GM23338 (cell line): ENCODE results near the gene CALY. TPM values are rescaled to one million over a fixed set of nuclear protein-coding genes. Genes with fewer than 3 reads are reported as not detected.

Source experiments
- ATAC-seq: fragments of 200-7000 bp; cut with Tn5 transposase; 3 replicates; pipeline ENCODE4 v1.9.1; 2020
- DNase-seq: peaks from one replicate; pipeline ENCODE4 v3.0.0-alpha.2; 2015; ENCODE audit warnings: low spot score
- H2AFZ ChIP-seq: fragments of 200-600 bp; sonication (generic); 2 replicates; pipeline ENCODE4 v1.8.0; 2016; ENCODE audit warnings: antibody characterized with exemption, mild to moderate bottlenecking, moderate library complexity
- H3F3A ChIP-seq: fragments of 200-600 bp; sonication (generic); replicated peaks from 2 replicates; pipeline ENCODE4 v1.8.0; 2017; ENCODE audit warnings: antibody characterized with exemption, mixed run types, low read depth
- H3K27ac ChIP-seq: fragments of 200-600 bp; sonication (generic); 2 replicates; pipeline ENCODE4 v1.6.1; 2016; ENCODE audit warnings: low read depth
- H3K27me3 ChIP-seq: fragments of 200-600 bp; sonication (generic); 2 replicates; pipeline ENCODE4 v1.8.0; 2016; ENCODE audit warnings: mild to moderate bottlenecking, mixed run types, moderate library complexity; ENCODE audit not compliant: insufficient read depth
- H3K36me3 ChIP-seq: fragments of 200-600 bp; sonication (generic); 2 replicates; pipeline ENCODE4 v1.8.0; 2016; ENCODE audit warnings: mild to moderate bottlenecking; ENCODE audit not compliant: insufficient read depth
- H3K4me1 ChIP-seq: fragments of 200-600 bp; sonication (generic); 2 replicates; pipeline ENCODE4 v1.8.0; 2016; ENCODE audit warnings: mild to moderate bottlenecking, moderate library complexity; ENCODE audit not compliant: insufficient read depth
- H3K4me2 ChIP-seq: fragments of 200-600 bp; sonication (generic); 2 replicates; pipeline ENCODE4 v1.7.1; 2017; ENCODE audit warnings: mixed run types
- H3K4me3 ChIP-seq: fragments of 200-600 bp; sonication (generic); 2 replicates; pipeline ENCODE4 v1.6.1; 2016; ENCODE audit warnings: mixed run types
- H3K79me2 ChIP-seq: fragments of 200-600 bp; sonication (generic); replicated peaks from 2 replicates; pipeline ENCODE4 v1.8.0; 2017; ENCODE audit warnings: mild to moderate bottlenecking; ENCODE audit not compliant: insufficient read depth
- H3K9me2 ChIP-seq: fragments of 200-600 bp; sonication (generic); 2 replicates; pipeline ENCODE4 v1.8.0; 2017; ENCODE audit not compliant: insufficient read depth
- H4K20me1 ChIP-seq: fragments of 200-600 bp; sonication (generic); replicated peaks from 2 replicates; pipeline ENCODE4 v1.8.0; 2017; ENCODE audit warnings: mild to moderate bottlenecking; ENCODE audit not compliant: insufficient read depth
- H3K27ac Mint-ChIP-seq: 2 replicates; pipeline ENCODE4 v1.8.0; 2020; ENCODE audit warnings: inconsistent platforms, mild to moderate bottlenecking, moderate library complexity, mixed read lengths
- H3K27me3 Mint-ChIP-seq: 3 replicates; pipeline ENCODE4 v1.8.0; 2022; ENCODE audit warnings: low read depth, mild to moderate bottlenecking, moderate library complexity, mixed read lengths, inconsistent platforms; ENCODE audit not compliant: insufficient read depth, poor library complexity
- H3K36me3 Mint-ChIP-seq: 3 replicates; pipeline ENCODE4 v1.8.0; 2021; ENCODE audit warnings: low read depth, mild to moderate bottlenecking, inconsistent platforms, moderate library complexity, mixed read lengths
- H3K4me1 Mint-ChIP-seq: 3 replicates; pipeline ENCODE4 v1.8.0; 2020; ENCODE audit warnings: mild to moderate bottlenecking, inconsistent platforms, mixed read lengths
- H3K4me3 Mint-ChIP-seq: 3 replicates; pipeline ENCODE4 v1.8.0; 2021; ENCODE audit warnings: moderate library complexity, mild to moderate bottlenecking, inconsistent platforms, mixed read lengths
- H3K9me3 Mint-ChIP-seq: 3 replicates; pipeline ENCODE4 v1.8.0; 2020; ENCODE audit warnings: moderate library complexity, mild to moderate bottlenecking, inconsistent platforms, mixed read lengths
- CREB1 ChIP-seq: fragments of 250-450 bp; sonication (Bioruptor Pico); IDR thresholded peaks from 2 replicates; pipeline ENCODE4 v1.5.0; 2020; ENCODE audit warnings: low read depth, mild to moderate bottlenecking, moderate library complexity
- ETS1 ChIP-seq: IDR thresholded peaks from 2 replicates; pipeline ENCODE4 v1.6.1; 2016; ENCODE audit warnings: antibody characterized with exemption
- EZH2 ChIP-seq: fragments of 200-600 bp; sonication (generic); IDR thresholded peaks from one replicate; pipeline ENCODE4 v1.8.0; 2017; ENCODE audit warnings: antibody characterized with exemption, mild to moderate bottlenecking, low read depth; ENCODE audit not compliant: unreplicated experiment
- EZH2phosphoT487 ChIP-seq: fragments of 200-600 bp; sonication (generic); IDR thresholded peaks from one replicate; pipeline ENCODE4 v1.8.1; 2018; ENCODE audit warnings: antibody characterized with exemption; ENCODE audit not compliant: unreplicated experiment
- JUNB ChIP-seq: IDR thresholded peaks from one replicate; pipeline ENCODE4 v1.6.1; 2016; ENCODE audit warnings: antibody characterized with exemption; ENCODE audit not compliant: unreplicated experiment
- NANOG ChIP-seq: IDR thresholded peaks from 2 replicates; pipeline ENCODE4 v1.6.1; 2016; ENCODE audit warnings: antibody characterized with exemption, borderline replicate concordance
- POLR2AphosphoS5 ChIP-seq: IDR thresholded peaks from 2 replicates; pipeline ENCODE4 v1.6.1; 2016; ENCODE audit warnings: antibody characterized with exemption, low read depth
- REST ChIP-seq: IDR thresholded peaks from one replicate; pipeline ENCODE4 v1.6.1; 2018; ENCODE audit warnings: antibody characterized with exemption; ENCODE audit not compliant: unreplicated experiment
- STAT1 ChIP-seq: IDR thresholded peaks from one replicate; pipeline ENCODE4 v1.6.1; 2016; ENCODE audit warnings: antibody characterized with exemption; ENCODE audit not compliant: unreplicated experiment
- ZNF114 ChIP-seq: fragments of 250-450 bp; sonication (Bioruptor Pico); IDR thresholded peaks from 2 replicates; pipeline ENCODE4 v1.5.0; 2020; ENCODE audit warnings: mild to moderate bottlenecking, moderate library complexity
- ZNF331 ChIP-seq: fragments of 250-450 bp; sonication (Bioruptor Pico); IDR thresholded peaks from 2 replicates; pipeline ENCODE4 v1.5.0; 2020; ENCODE audit warnings: low read depth, mild to moderate bottlenecking, moderate library complexity
- polyA plus RNA-seq: library from polyadenylated mRNA; unstranded; fragments of >200 nt; fragmentation: Nextera tagmentation; extraction: Ambion mirVana; gene quantifications from 2 replicates; pipeline ENCODE4 v1.2.1, GENCODE V29; 2016
- total RNA-seq: library from RNA; depleted of rRNA; stranded (reverse); fragments of >200 nt; shearing (Covaris generic); gene quantifications from 2 replicates; pipeline ENCODE4 v1.2.3, GENCODE V29; 2014
- TF ChIP-seq, protein P1 (sequence below), 2 experiments: fragments of 200-600 bp in 1 of 2; sonication (generic) in 1 of 2; conservative IDR thresholded peaks; 2 replicates each; pipeline versions ENCODE4 v1.5.1 to v1.6.1; 2016 to 2017; ENCODE audit warnings: antibody characterized with exemption in 2 of 2, low read depth in 2 of 2, mild to moderate bottlenecking in 2 of 2, moderate library complexity in 1 of 2

CALY gene
- total and polyA plus RNA-seq, 2 experiments from 2014 or later, result 1.0 to 8.0 TPM

- TF ChIP-seq REST, result no peak
- no peak for TF ChIP-seq ZNF331 (CRISPR knock-in tag)
- TF ChIP-seq STAT1, result no peak
- TF ChIP-seq NANOG, result no peak
- TF ChIP-seq POLR2AphosphoS5, result no peak
- no peak for TF ChIP-seq ETS1
These were observed 57.1 kb downstream of the CALY start (continued) for GRCh38 chr10:133279326-133280226.

- Histone ChIP-seq H3K9me2 (no peaks in the 10 kb centered on the region), H4K20me1 (no peaks in the 10 kb centered on the region), H3F3A (no peaks in the 10 kb centered on the region), H2AFZ (no peak overlapping the region), H3K36me3 (no peaks in the 10 kb centered on the region), H3K4me1 (no peaks in the 10 kb centered on the region), H3K27ac (no peak overlapping the region), H3K79me2 (no peaks in the 10 kb centered on the region), H3K27me3 (no peaks in the 10 kb centered on the region), H3K4me2 (no peak overlapping the region), H3K4me3 (no peak overlapping the region)
- H3K27ac Mint-ChIP-seq, result no peak overlapping the region
- no peak for DNase-seq
- H3K27me3 Mint-ChIP-seq, result no peaks in the 10 kb centered on the region
- H3K9me3 Mint-ChIP-seq, result no peaks in the 10 kb centered on the region
- no peak for ATAC-seq
- no peak overlapping the region for H3K4me3 Mint-ChIP-seq
- peaks cover 4% of the 10 kb centered on the region; the same call in 2 of the 3 replicates for H3K4me1 Mint-ChIP-seq
- peaks cover 14% of the 10 kb centered on the region for H3K36me3 Mint-ChIP-seq
- TF ChIP-seq REST (no peak), EZH2phosphoT487 (no peak), STAT1 (no peak), ETS1 (no peak), POLR2AphosphoS5 (no peak), JUNB (no peak), ZNF114 (no peak), NANOG (no peak), EZH2 (no peak), CREB1 (CRISPR knock-in tag) (no peak), ZNF331 (CRISPR knock-in tag) (no peak)
- TF ChIP-seq, protein P1, sequence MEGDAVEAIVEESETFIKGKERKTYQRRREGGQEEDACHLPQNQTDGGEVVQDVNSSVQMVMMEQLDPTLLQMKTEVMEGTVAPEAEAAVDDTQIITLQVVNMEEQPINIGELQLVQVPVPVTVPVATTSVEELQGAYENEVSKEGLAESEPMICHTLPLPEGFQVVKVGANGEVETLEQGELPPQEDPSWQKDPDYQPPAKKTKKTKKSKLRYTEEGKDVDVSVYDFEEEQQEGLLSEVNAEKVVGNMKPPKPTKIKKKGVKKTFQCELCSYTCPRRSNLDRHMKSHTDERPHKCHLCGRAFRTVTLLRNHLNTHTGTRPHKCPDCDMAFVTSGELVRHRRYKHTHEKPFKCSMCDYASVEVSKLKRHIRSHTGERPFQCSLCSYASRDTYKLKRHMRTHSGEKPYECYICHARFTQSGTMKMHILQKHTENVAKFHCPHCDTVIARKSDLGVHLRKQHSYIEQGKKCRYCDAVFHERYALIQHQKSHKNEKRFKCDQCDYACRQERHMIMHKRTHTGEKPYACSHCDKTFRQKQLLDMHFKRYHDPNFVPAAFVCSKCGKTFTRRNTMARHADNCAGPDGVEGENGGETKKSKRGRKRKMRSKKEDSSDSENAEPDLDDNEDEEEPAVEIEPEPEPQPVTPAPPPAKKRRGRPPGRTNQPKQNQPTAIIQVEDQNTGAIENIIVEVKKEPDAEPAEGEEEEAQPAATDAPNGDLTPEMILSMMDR (conservative IDR thresholded peaks at IDR 0.05; ENCODE audit: low read depth in 2 of 2), result no peak
These were observed 58.0 kb downstream of the CALY start for GRCh38 chr10:133278577-133279265.
